ENCODE results near the gene HDAC4.

DNA sequence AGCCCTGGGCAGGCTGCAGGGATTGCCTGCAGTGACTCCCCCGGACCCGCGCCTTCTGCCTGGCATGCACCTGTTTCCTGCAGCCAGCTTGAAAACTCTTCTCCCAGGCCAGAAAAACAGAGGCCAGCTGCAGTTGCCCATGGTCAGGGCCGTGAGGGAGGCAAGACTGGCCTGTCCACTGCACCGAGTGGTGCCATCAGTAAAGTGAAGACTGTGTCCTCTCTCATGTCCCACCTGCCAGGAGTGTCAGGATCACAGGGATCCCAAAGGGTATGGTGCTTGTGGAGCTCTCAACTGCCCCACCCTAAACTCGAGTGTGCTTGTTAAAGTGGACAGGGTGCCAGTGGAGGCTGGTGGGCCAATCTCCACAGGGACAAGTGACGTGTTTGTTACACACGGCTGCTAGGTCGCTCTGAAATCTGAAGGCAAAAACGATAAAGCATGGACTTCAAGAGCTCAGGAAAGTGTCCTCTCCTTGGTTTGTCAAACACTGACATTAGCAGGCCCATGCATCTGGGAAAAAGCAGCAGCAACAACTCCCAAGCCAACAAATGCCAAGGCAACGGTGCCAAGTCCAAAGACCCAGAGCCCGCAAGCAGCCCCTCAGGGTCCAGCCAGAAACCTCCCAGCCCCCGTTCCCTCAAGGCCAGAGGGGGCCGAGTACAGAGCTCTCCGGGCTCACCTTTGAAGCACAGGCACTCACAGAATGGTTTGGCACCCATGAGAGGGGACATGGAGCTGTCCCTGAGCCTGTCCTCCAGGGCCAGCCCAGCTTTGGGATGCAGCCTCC is 213.2 kb downstream of the HDAC4 start:
- TF ChIP-seq, protein P1, sequence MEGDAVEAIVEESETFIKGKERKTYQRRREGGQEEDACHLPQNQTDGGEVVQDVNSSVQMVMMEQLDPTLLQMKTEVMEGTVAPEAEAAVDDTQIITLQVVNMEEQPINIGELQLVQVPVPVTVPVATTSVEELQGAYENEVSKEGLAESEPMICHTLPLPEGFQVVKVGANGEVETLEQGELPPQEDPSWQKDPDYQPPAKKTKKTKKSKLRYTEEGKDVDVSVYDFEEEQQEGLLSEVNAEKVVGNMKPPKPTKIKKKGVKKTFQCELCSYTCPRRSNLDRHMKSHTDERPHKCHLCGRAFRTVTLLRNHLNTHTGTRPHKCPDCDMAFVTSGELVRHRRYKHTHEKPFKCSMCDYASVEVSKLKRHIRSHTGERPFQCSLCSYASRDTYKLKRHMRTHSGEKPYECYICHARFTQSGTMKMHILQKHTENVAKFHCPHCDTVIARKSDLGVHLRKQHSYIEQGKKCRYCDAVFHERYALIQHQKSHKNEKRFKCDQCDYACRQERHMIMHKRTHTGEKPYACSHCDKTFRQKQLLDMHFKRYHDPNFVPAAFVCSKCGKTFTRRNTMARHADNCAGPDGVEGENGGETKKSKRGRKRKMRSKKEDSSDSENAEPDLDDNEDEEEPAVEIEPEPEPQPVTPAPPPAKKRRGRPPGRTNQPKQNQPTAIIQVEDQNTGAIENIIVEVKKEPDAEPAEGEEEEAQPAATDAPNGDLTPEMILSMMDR (conservative IDR thresholded peaks at IDR 0.05) = no peak
- no peak for TF ChIP-seq EZH2 (IDR thresholded peaks at IDR 0.05; ENCODE audit: low read depth)
